GM21619 (cell line): ENCODE data around the gene SRA1.

Experiments used
- ATAC-seq: cut with Tn5 transposase; IDR thresholded peaks from one replicate; pipeline ENCODE4 v1.9.1; 2021; ENCODE audit not compliant: unreplicated experiment

Gene SRA1

GRCh38 chr5:140570488-140570887 lies 13.2 kb upstream of the SRA1 start:
- no peak for ATAC-seq

- no peak for ATAC-seq
Measured at GRCh38 chr5:140570058-140570457, 12.8 kb upstream of the SRA1 start.

GRCh38 chr5:140569197-140569596 lies 11.9 kb upstream of the SRA1 start:
- no peak for ATAC-seq

- no peak for ATAC-seq
Measured at GRCh38 chr5:140568443-140569063, 11.3 kb upstream of the SRA1 start.

GRCh38 chr5:140567871-140568270 lies 10.6 kb upstream of the SRA1 start:
- no peak for ATAC-seq

GRCh38 chr5:140567136-140567818 lies 10.0 kb upstream of the SRA1 start:
- no peak for ATAC-seq

- no peak for ATAC-seq
Measured at GRCh38 chr5:140566665-140567064, 9.4 kb upstream of the SRA1 start.

- no peak for ATAC-seq
Measured at GRCh38 chr5:140565780-140566095, 8.5 kb upstream of the SRA1 start.

GRCh38 chr5:140565024-140565779 lies 7.9 kb upstream of the SRA1 start:
- no peak for ATAC-seq

GRCh38 chr5:140564196-140565023 lies 7.1 kb upstream of the SRA1 start, which contains the start of the genes APBB3 and SLC35A4:
Gene APBB3 (minus strand): TSS chr5:140564598. CDS start chr5:140564245, 353 bp downstream.
Gene SLC35A4 (plus strand): TSS chr5:140564828. CDS start chr5:140567170, 2,342 bp downstream.
- ATAC-seq, result peak; percentile 86

GRCh38 chr5:140563596-140563995 lies 6.3 kb upstream of the SRA1 start:
- ATAC-seq, result no peak

GRCh38 chr5:140561753-140562523 lies 4.7 kb upstream of the SRA1 start:
- no peak for ATAC-seq

GRCh38 chr5:140560227-140560626 lies 3.0 kb upstream of the SRA1 start:
- no peak for ATAC-seq

- no peak for ATAC-seq
Measured at GRCh38 chr5:140558542-140558941, 1.3 kb upstream of the SRA1 start.

GRCh38 chr5:140557965-140558364 lies 692 bp upstream of the SRA1 start:
- no peak for ATAC-seq

GRCh38 chr5:140556438-140556837 lies 835 bp downstream of the SRA1 start:
- no peak for ATAC-seq

GRCh38 chr5:140555747-140556312 lies 1.4 kb downstream of the SRA1 start:
- ATAC-seq, result no peak

- no peak for ATAC-seq
Measured at GRCh38 chr5:140554454-140554853, 2.8 kb downstream of the SRA1 start.

- ATAC-seq, result no peak
Measured at GRCh38 chr5:140553657-140554056, 3.6 kb downstream of the SRA1 start.

- no peak for ATAC-seq
Measured at GRCh38 chr5:140551872-140552271, 5.4 kb downstream of the SRA1 start.
